A549 (cell line): ENCODE results near the gene RPS14.

Experiments
- JUN ChIP-seq, 2 experiments: fragments of >200 bp; sonication (Bioruptor Twin); formaldehyde crosslinking; IDR thresholded peaks; 2 replicates in 1 of 2; 3 replicates in 1 of 2; pipeline ENCODE4 v1.6.1; 2016 to 2017
- KDM1A ChIP-seq: fragments of 200-600 bp; sonication (generic); IDR thresholded peaks from 2 replicates; pipeline ENCODE4 v1.6.1; 2016; ENCODE audit warnings: low read depth, mild to moderate bottlenecking
- MAX ChIP-seq: IDR thresholded peaks from 2 replicates; pipeline ENCODE4 v1.6.1; 2012
- NFE2L2 ChIP-seq: fragments of 150-350 bp; conservative IDR thresholded peaks from 2 replicates; pipeline ENCODE4 v1.6.1; 2014; ENCODE audit warnings: low read length
- PHF8 ChIP-seq: fragments of 200-600 bp; sonication (generic); IDR thresholded peaks from 2 replicates; pipeline ENCODE4 v1.6.1; 2016; ENCODE audit warnings: low read depth, mild to moderate bottlenecking, antibody characterized with exemption, moderate library complexity, borderline replicate concordance
- SMC3 ChIP-seq: fragments of >200 bp; sonication (Bioruptor Twin); formaldehyde crosslinking; IDR thresholded peaks from 3 replicates; pipeline ENCODE4 v1.6.1; 2018; ENCODE audit warnings: inconsistent platforms
- TF ChIP-seq, protein P1 (sequence below): fragments of >200 bp; sonication (Bioruptor Twin); formaldehyde crosslinking; IDR thresholded peaks from 3 replicates; pipeline ENCODE4 v1.5.1; 2016
- TF ChIP-seq, protein P2 (sequence below): fragments of >200 bp; sonication (Bioruptor Twin); formaldehyde crosslinking; IDR thresholded peaks from 3 replicates; pipeline ENCODE4 v1.6.1; 2016

GRCh38 chr5:150399524-150400211 is 49.9 kb downstream of the RPS14 start:
- TF ChIP-seq NFE2L2: no peak
- TF ChIP-seq, protein P1, sequence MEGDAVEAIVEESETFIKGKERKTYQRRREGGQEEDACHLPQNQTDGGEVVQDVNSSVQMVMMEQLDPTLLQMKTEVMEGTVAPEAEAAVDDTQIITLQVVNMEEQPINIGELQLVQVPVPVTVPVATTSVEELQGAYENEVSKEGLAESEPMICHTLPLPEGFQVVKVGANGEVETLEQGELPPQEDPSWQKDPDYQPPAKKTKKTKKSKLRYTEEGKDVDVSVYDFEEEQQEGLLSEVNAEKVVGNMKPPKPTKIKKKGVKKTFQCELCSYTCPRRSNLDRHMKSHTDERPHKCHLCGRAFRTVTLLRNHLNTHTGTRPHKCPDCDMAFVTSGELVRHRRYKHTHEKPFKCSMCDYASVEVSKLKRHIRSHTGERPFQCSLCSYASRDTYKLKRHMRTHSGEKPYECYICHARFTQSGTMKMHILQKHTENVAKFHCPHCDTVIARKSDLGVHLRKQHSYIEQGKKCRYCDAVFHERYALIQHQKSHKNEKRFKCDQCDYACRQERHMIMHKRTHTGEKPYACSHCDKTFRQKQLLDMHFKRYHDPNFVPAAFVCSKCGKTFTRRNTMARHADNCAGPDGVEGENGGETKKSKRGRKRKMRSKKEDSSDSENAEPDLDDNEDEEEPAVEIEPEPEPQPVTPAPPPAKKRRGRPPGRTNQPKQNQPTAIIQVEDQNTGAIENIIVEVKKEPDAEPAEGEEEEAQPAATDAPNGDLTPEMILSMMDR: no peak
- TF ChIP-seq JUN (IDR thresholded peaks at IDR 0.05): no peak
- TF ChIP-seq KDM1A: no peak
- no peak for TF ChIP-seq PHF8
- TF ChIP-seq, protein P2, sequence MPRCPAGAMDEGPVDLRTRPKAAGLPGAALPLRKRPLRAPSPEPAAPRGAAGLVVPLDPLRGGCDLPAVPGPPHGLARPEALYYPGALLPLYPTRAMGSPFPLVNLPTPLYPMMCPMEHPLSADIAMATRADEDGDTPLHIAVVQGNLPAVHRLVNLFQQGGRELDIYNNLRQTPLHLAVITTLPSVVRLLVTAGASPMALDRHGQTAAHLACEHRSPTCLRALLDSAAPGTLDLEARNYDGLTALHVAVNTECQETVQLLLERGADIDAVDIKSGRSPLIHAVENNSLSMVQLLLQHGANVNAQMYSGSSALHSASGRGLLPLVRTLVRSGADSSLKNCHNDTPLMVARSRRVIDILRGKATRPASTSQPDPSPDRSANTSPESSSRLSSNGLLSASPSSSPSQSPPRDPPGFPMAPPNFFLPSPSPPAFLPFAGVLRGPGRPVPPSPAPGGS: no peak
- TF ChIP-seq MAX: no peak
- no peak for TF ChIP-seq SMC3
